K562 (cell line): Measurements from ENCODE around the gene CD101. TPM values are rescaled to one million over a fixed set of nuclear protein-coding genes. Genes with fewer than 3 reads are reported as not detected.

Experiments
- ATAC-seq: fragments of 200-7000 bp; cut with Tn5 transposase; 3 replicates; pipeline ENCODE4 v1.9.1; 2020; ENCODE audit warnings: moderate library complexity
- BruUV-seq: library from RNA; stranded (reverse); fragments of 400-500 nt; replicated peaks from 2 replicates; lab custom pipeline; 2021; lab: Mats Ljungman, UMichigan
- CTCF ChIA-PET: fragments of 300-600 bp; formaldehyde crosslinking; extraction: SDS; loops from one replicate; lab custom pipeline; 2021; ENCODE audit warnings: low intra/inter-chr PET ratio; lab: Yijun Ruan, JAX
- POLR2A ChIA-PET: fragments of 300-600, 350-650 bp; sonication (Branson Sonifier 250); formaldehyde crosslinking; extraction: SDS; loops from one replicate; lab custom pipeline; 2021; ENCODE audit warnings: antibody characterized with exemption, inconsistent platforms; lab: Yijun Ruan, JAX
- DNase-seq, 4 experiments: peaks; one replicate each; pipeline versions ENCODE4 v3.0.0 to v3.0.0-alpha.2; 2011 to 2018; ENCODE audit warnings: low spot score in 3 of 4, mixed read lengths in 3 of 4; ENCODE audit errors: extremely low read depth in 1 of 4
- FAIRE-seq: peaks from 2 replicates; lab custom pipeline; 2011; peaks lifted over from hg19 to GRCh38; lab: Jason Lieb, UNC
- H2AFZ ChIP-seq: 2 replicates; pipeline ENCODE4 v1.6.0; 2011; ENCODE audit warnings: low read depth, low read length, control low read depth, inconsistent platforms
- H3K27ac ChIP-seq: fragments of 200-600 bp; 3 replicates; pipeline ENCODE4 v1.8.0; 2011; ENCODE audit warnings: low read depth, mild to moderate bottlenecking, control low read depth, inconsistent platforms, low read length, moderate library complexity, mixed read lengths; ENCODE audit errors: extremely low read depth
- H3K27me3 ChIP-seq, 2 experiments: fragments of 300-600 bp in 1 of 2; 2 replicates in 1 of 2; 3 replicates in 1 of 2; pipeline versions ENCODE4 v1.6.0 to v1.8.0; 2011; ENCODE audit warnings: inconsistent platforms in 2 of 2, low read length in 2 of 2, mild to moderate bottlenecking in 1 of 2, mixed read lengths in 1 of 2, moderate library complexity in 1 of 2; ENCODE audit not compliant: control insufficient read depth in 2 of 2, insufficient read depth in 2 of 2
- H3K36me3 ChIP-seq: fragments of 300-600 bp; 3 replicates; pipeline ENCODE4 v1.8.0; 2011; ENCODE audit warnings: mild to moderate bottlenecking, low read length, inconsistent platforms; ENCODE audit not compliant: control insufficient read depth, insufficient read depth
- H3K4me1 ChIP-seq, 2 experiments: fragments of 200-600 bp in 1 of 2; replicated peaks in 1 of 2; 2 replicates in 1 of 2; 3 replicates in 1 of 2; pipeline versions ENCODE4 v1.5.1 to v1.8.0; 2011; ENCODE audit warnings: inconsistent platforms in 2 of 2, low read length in 2 of 2, mild to moderate bottlenecking in 1 of 2, mixed read lengths in 1 of 2, moderate library complexity in 1 of 2; ENCODE audit not compliant: control insufficient read depth in 2 of 2, insufficient read depth in 2 of 2
- H3K4me2 ChIP-seq: 2 replicates; pipeline ENCODE4 v1.6.1; 2011; ENCODE audit warnings: low read length, control low read depth, inconsistent platforms, mixed read lengths; ENCODE audit not compliant: insufficient read depth
- H3K4me3 ChIP-seq: fragments of 200-600 bp; sonication (generic), shearing (Covaris generic); 2 replicates; pipeline ENCODE4 v1.5.1; 2016; ENCODE audit warnings: control low read depth, inconsistent platforms
- H3K79me2 ChIP-seq: fragments of 200-600 bp; 3 replicates; pipeline ENCODE4 v1.8.0; 2011; ENCODE audit warnings: low read length, inconsistent platforms; ENCODE audit not compliant: control insufficient read depth, insufficient read depth
- H3K9ac ChIP-seq, 2 experiments: 2 replicates each; pipeline versions ENCODE4 v1.6.0 to v1.6.1; 2011; ENCODE audit warnings: low read depth in 2 of 2, low read length in 2 of 2, control low read depth in 1 of 2, inconsistent platforms in 1 of 2, mild to moderate bottlenecking in 1 of 2, mixed read lengths in 1 of 2; ENCODE audit not compliant: insufficient read depth in 1 of 2
- H3K9me1 ChIP-seq: one replicate; pipeline ENCODE4 v1.6.0; 2011; ENCODE audit warnings: inconsistent platforms, mild to moderate bottlenecking, low read length, moderate library complexity; ENCODE audit not compliant: control insufficient read depth, insufficient read depth
- H3K9me3 ChIP-seq: replicated peaks from 2 replicates; pipeline ENCODE4 v1.5.1; 2011; ENCODE audit warnings: low read depth, low read length, inconsistent platforms; ENCODE audit not compliant: control insufficient read depth, insufficient read depth
- H4K20me1 ChIP-seq: replicated peaks from 2 replicates; pipeline ENCODE4 v1.6.1; 2011; ENCODE audit warnings: low read length, inconsistent platforms, mixed read lengths; ENCODE audit not compliant: control insufficient read depth, insufficient read depth
- ETV6 ChIP-seq, 3 experiments: fragments of 150-350 bp in 1 of 3; sonication (generic) in 1 of 3; formaldehyde crosslinking in 1 of 3; IDR thresholded peaks; 2 replicates each; pipeline versions ENCODE4 v1.6.1 to v1.8.0; 2014 to 2022; ENCODE audit warnings: borderline replicate concordance in 2 of 3, low read depth in 2 of 3, antibody characterized with exemption in 1 of 3, low read length in 1 of 3, mild to moderate bottlenecking in 1 of 3, missing genetic modification reagents in 1 of 3
- MAFG ChIP-seq: fragments of 450-650 bp; conservative IDR thresholded peaks from 2 replicates; pipeline ENCODE4 v1.6.1; 2016; ENCODE audit warnings: missing genetic modification characterization, missing compliant biosample characterization
- MED1 ChIP-seq: sonication (generic); formaldehyde crosslinking; IDR thresholded peaks from 2 replicates; pipeline ENCODE4 v1.8.1; 2023; ENCODE audit warnings: missing genetic modification reagents, borderline replicate concordance
- NFRKB ChIP-seq: fragments of 450-650 bp; IDR thresholded peaks from 2 replicates; pipeline ENCODE4 v1.6.1; 2016; ENCODE audit warnings: low read depth
- POLR2B ChIP-seq: fragments of 450-650 bp; IDR thresholded peaks from 2 replicates; pipeline ENCODE4 v1.6.1; 2018; ENCODE audit warnings: low read depth; ENCODE audit not compliant: partially characterized antibody
- PRDM10 ChIP-seq: fragments of 450-650 bp; IDR thresholded peaks from 2 replicates; pipeline ENCODE4 v1.6.1; 2018; ENCODE audit not compliant: partially characterized antibody
- SAFB ChIP-seq: fragments of 200-400 bp; formaldehyde crosslinking; IDR thresholded peaks from 2 replicates; pipeline ENCODE4 v1.6.1; 2017; ENCODE audit warnings: low read depth, low read length, borderline replicate concordance
- SMAD1 ChIP-seq: fragments of 150-350 bp; IDR thresholded peaks from 2 replicates; pipeline ENCODE4 v1.6.1; 2014; ENCODE audit warnings: low read length, low read depth; ENCODE audit not compliant: partially characterized antibody
- SOX6 ChIP-seq: fragments of 450-650 bp; IDR thresholded peaks from 2 replicates; pipeline ENCODE4 v1.6.1; 2014; ENCODE audit warnings: mild to moderate bottlenecking
- ZBTB26 ChIP-seq: fragments of 450-650 bp; formaldehyde crosslinking; IDR thresholded peaks from 2 replicates; pipeline ENCODE4 v1.4.0; 2022; ENCODE audit warnings: missing genetic modification characterization
- ZBTB5 ChIP-seq: fragments of 450-650 bp; IDR thresholded peaks from 2 replicates; pipeline ENCODE4 v1.6.1; 2017; ENCODE audit warnings: antibody characterized with exemption
- ZFX ChIP-seq: sonication (generic); formaldehyde crosslinking; IDR thresholded peaks from 2 replicates; pipeline ENCODE4 v1.8.0; 2022; ENCODE audit warnings: mild to moderate bottlenecking, missing genetic modification reagents, moderate library complexity
- ZNF146 ChIP-seq: IDR thresholded peaks from one replicate; pipeline ENCODE4 v1.6.1; 2018; ENCODE audit warnings: missing compliant biosample characterization; ENCODE audit not compliant: unreplicated experiment
- ZNF212 ChIP-seq: fragments of 450-650 bp; formaldehyde crosslinking; IDR thresholded peaks from 2 replicates; pipeline ENCODE4 v1.4.0; 2020; ENCODE audit warnings: mild to moderate bottlenecking
- ZNF766 ChIP-seq: fragments of 200-800 bp; sonication (Bioruptor generic); conservative IDR thresholded peaks from 2 replicates; pipeline ENCODE4 v1.6.1; 2016; ENCODE audit warnings: missing genetic modification characterization, missing compliant biosample characterization
- WGBS: fragments of 100-300 bp; shearing (Covaris generic); methylation state at CpG from one replicate; pipeline ENCODE4 v1.1.6; 2016; ENCODE audit warnings: low coverage, mixed read lengths; ENCODE audit not compliant: insufficient coverage; ENCODE audit errors: missing lambda C conversion rate; 5-methylcytosine and 5-hydroxymethylcytosine counted together
- in situ Hi-C: fragments of 300-500 bp; cut with MboI; formaldehyde crosslinking; loops from 4 replicates; pipeline ENCODE4 v1.15.0; 2018; ENCODE audit warnings: inconsistent platforms, mixed read lengths
- intact Hi-C: fragments of 100-400 bp; cut with micrococcal nuclease; formaldehyde crosslinking; loops from 2 replicates; pipeline ENCODE4 v1.14.2; 2022
- polyA plus RNA-seq, 8 experiments: library from polyadenylated mRNA; depleted of rRNA in 4 of 8; stranded (reverse) in 5 of 8; unstranded in 3 of 8; fragments of >200 nt; fragmentation: Nextera tagmentation in 2 of 8; fragmentation: Illumina TruSeq in 1 of 8; extraction: Ambion mirVana in 2 of 8; extraction: Trizol in 1 of 8; gene quantifications; 2 replicates each; pipeline versions ENCODE4 v1.2.1 to v1.2.3, GENCODE V29; 2011 to 2014; ENCODE audit warnings: inconsistent platforms in 1 of 8, missing spikeins in 1 of 8
- total RNA-seq, 7 experiments: library from RNA; depleted of rRNA in 6 of 7; stranded (reverse); fragments of >200 nt in 6 of 7; fragmentation: Illumina TruSeq in 2 of 7; extraction: Trizol in 2 of 7; gene quantifications; 2 replicates each; pipeline versions ENCODE4 v1.2.1 to v1.2.3, GENCODE V29; 2011 to 2021; ENCODE audit warnings: low replicate concordance in 1 of 7

The CD101 gene
- total and polyA plus RNA-seq, 9 of the 15 experiments (the other 6 are each of a cell fraction or from before 2014, with no cell fraction given) = 0.04 to 1.1 (median 0.20) TPM

- no peak for TF ChIP-seq ZBTB5
Observed at GRCh38 chr1:116966791-116967190, 34.8 kb upstream of the CD101 start (continued).

GRCh38 chr1:116968724-116969123 is 32.8 kb upstream of the CD101 start:
- no peak overlapping the region for H3K4me3 ChIP-seq
- no peaks in the 10 kb centered on the region for H3K79me2 ChIP-seq
- no peaks in the 10 kb centered on the region; the same call in 1 of the 2 replicates for H3K9me3 ChIP-seq
- peaks cover 29% of the 10 kb centered on the region; the same call in 2 of the 3 replicates for H3K36me3 ChIP-seq
- no peak overlapping the region for H3K27ac ChIP-seq
- in situ Hi-C loops = no loop called here
- no peak overlapping the region for H3K4me2 ChIP-seq
- DNase-seq (no peak), FAIRE-seq (no peak), ATAC-seq (no peak)
- H3K9me1 ChIP-seq = no peaks in the 10 kb centered on the region
- CTCF ChIA-PET = no interaction called here
- H4K20me1 ChIP-seq = no peaks in the 10 kb centered on the region
- WGBS = 68% methylated on average over 3 of the region's 3 CpGs
- H3K27me3 ChIP-seq = no peaks in the 10 kb centered on the region
- H3K9ac ChIP-seq = no peak overlapping the region
- no TSS peak for BruUV-seq
- POLR2A ChIA-PET = no interaction called here
- H3K4me1 ChIP-seq = no peaks in the 10 kb centered on the region
- intact Hi-C loops = no loop called here
- no peak overlapping the region for H2AFZ ChIP-seq
- no peak for TF ChIP-seq MAFG (tag)
- no peak for TF ChIP-seq NFRKB
- no peak for TF ChIP-seq MED1 (CRISPR knock-in tag)
- no peak for TF ChIP-seq SAFB
- TF ChIP-seq ZNF766 (CRISPR knock-in tag) = no peak
- TF ChIP-seq ZBTB26 (CRISPR knock-in tag) = no peak
- TF ChIP-seq SOX6 = no peak
- no peak for TF ChIP-seq POLR2B
- no peak for TF ChIP-seq ETV6 (IDR thresholded peaks at IDR 0.05; ENCODE audit: borderline replicate concordance in 1 of 2, low read depth in 2 of 2, low read length in 1 of 2)
- TF ChIP-seq ETV6 (CRISPR knock-in tag; IDR thresholded peaks at IDR 0.05; ENCODE audit: borderline replicate concordance) = no peak
- TF ChIP-seq PRDM10 = no peak
- peak; percentile 46 for TF ChIP-seq ZNF146 (CRISPR knock-in tag)
- no peak for TF ChIP-seq ZNF212 (CRISPR knock-in tag)
- no peak for TF ChIP-seq ZFX (CRISPR knock-in tag)
- no peak for TF ChIP-seq SMAD1
